Fibroblast of skin of left biceps (primary cell): ENCODE measurements around the gene OR5B21.

ENCODE experiments used
- DNase-seq, 2 experiments: peaks; one replicate each; pipeline ENCODE4 v3.0.0-alpha.2; 2013; ENCODE audit warnings: low read depth in 2 of 2

Gene OR5B21

DNA sequence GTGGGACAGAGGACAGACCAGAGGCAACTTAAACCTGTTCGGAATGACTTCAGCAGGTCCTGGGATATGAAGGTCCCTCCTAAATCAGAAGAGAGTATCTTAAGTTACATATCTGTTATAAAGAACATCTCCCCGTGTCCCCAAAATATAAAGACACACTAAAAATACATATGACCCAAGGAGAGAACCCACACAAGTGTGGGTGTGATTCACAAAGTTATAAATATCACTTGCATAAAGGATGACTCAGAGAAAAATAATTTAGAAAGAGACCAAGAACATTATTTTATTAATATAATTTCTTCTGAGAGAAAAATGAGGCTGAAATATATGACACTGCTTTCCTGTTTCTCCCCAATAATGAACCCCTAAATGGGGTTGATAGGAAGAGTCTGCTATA, 14.2 kb downstream of the OR5B21 start:
- no peak for DNase-seq

DNA sequence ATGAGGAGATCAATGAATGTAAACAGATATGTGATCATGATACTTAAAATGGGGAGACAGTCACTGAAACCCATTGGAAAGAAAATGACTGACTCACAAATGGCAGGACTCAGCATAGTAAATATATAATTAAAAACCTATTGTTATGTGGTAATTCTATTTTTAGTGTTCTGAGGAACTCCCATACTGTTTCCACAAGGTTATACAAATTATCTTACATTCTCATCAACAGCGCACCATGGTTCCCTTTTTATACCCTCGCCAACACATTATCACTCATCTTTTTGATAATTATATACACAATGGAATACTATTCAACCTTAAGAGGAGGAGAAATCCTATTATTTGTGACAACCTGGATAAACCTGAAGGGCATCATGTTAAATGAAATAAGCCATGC, 17.1 kb downstream of the OR5B21 start:
- no peak for DNase-seq

- DNase-seq, result no peak
These were observed 20.7 kb downstream of the OR5B21 start for GRCh38 chr11:58487170-58487569.

GRCh38 chr11:58485961-58486360, 21.9 kb downstream of the OR5B21 start:
- DNase-seq, result no peak

DNA sequence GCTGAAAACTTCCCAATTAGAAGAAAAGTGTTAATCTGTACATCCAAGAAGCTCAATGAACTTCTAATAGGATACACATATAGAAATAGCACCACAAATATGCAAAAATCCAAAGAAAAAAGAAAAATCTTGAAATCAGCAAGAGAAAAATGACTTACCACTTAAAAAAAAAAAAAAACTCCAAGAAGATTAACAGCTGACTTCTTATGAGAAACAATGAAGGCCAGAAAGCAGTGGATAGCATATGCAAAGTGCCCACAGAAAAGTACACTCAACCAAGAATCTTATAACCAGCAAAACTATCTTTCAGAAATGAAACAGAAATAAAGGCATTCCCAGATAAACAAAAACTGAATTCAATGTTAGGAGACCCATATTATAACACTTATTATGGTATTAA, 36.0 kb downstream of the OR5B21 start:
- no peak for DNase-seq

GRCh38 chr11:58466293-58466692, 41.6 kb downstream of the OR5B21 start:
- no peak for DNase-seq

DNA sequence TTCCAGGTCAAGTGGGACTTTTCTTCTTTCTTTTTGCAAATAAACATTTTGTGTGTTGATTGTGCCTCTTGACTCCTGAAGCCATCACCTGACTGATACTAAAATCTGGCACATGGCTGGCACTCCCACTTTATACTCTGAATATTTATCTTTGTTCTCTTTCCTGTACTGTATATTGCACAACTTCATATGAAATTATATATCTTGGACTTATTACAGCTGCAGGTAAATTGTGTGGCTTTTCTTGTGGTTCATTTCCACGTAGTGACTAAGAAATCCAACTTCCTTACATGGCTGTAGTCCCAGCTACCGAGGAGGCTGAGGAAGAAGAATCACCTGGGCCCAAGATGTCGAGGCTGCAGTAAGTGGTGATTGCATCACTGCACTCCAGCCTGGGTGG, 42.2 kb downstream of the OR5B21 start:
- no peak for DNase-seq
